Measurements from ENCODE around the gene TWIST2. TPM values are rescaled to one million over a fixed set of nuclear protein-coding genes. Genes with fewer than 3 reads are reported as not detected.

Gene TWIST2
- total RNA-seq, 2 donors from 2014 or later: 6.2 to 26.1 TPM

DNA sequence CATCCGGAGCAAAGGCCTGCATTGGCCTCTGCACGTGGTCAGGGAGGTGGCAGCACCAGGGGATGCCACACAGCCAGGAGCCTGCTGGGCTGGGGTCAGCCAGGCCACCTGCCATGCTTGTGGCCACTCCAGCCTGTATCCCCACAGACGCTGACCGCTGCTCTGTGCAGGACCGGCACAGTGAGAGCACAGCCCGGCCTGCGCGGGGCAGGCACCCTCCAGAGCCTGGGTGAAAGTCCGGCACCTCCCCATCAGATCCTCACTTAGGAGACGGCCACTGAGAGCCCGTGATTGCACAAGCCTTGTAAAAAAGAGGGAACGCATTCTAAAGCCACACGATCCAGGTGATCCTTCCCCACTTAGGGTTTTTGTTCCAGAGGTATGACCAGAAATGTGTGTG is 42.2 kb downstream of the TWIST2 start:
- H3K27me3 ChIP-seq: no peaks in the 10 kb centered on the region
- H3K4me3 ChIP-seq: no peak overlapping the region
- no peak overlapping the region for H3K27ac ChIP-seq
- DNase-seq (ENCODE audit: low spot score): no peak
- H3K9me3 ChIP-seq: no peaks in the 10 kb centered on the region
- TF ChIP-seq, protein P1, sequence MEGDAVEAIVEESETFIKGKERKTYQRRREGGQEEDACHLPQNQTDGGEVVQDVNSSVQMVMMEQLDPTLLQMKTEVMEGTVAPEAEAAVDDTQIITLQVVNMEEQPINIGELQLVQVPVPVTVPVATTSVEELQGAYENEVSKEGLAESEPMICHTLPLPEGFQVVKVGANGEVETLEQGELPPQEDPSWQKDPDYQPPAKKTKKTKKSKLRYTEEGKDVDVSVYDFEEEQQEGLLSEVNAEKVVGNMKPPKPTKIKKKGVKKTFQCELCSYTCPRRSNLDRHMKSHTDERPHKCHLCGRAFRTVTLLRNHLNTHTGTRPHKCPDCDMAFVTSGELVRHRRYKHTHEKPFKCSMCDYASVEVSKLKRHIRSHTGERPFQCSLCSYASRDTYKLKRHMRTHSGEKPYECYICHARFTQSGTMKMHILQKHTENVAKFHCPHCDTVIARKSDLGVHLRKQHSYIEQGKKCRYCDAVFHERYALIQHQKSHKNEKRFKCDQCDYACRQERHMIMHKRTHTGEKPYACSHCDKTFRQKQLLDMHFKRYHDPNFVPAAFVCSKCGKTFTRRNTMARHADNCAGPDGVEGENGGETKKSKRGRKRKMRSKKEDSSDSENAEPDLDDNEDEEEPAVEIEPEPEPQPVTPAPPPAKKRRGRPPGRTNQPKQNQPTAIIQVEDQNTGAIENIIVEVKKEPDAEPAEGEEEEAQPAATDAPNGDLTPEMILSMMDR (IDR thresholded peaks at IDR 0.05): no peak
- no peaks in the 10 kb centered on the region for H3K36me3 ChIP-seq
- peaks cover 0 to 10% of the 10 kb centered on the region in 2 donors for H3K4me1 ChIP-seq

DNA sequence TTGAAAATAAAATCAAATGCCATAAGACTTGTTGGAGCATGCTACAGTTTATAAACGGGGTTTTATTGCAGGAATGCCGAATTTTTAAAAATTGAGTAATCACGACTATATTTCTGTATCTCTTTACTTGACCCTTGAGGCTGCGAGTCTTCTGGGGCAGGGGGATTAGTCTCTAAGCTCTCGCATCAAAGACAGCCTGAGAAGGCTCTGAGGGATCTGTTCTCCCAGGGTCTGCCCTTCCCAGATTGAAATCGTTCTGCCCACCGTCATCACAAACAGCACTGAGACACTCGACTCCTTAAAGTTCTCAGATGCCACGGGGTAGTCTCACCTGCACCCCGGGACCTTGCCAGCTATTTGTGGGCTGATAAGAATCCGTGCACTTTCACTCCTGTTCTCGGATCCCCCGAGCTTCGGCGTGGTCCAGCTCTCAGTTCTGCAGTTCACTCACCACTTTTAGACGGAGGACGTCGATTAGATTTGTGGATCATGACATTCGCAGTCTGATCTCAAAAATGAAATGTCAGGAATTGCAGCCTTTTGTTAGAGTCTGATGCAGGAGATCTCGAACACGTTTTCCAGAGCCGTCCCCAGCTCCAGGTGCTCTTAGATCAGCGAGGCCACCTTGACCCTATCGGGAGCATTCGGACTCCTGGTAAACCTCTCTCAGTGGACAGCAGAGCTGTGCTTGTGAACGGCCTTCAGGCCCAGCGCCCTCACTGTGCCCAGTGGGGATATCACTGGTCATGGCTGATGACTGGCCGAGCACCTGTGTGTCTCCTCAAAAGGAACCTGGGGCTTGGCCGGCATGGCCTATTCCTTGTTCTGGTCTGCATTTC is 43.0 kb downstream of the TWIST2 start:
- Histone ChIP-seq H3K27me3 (no peaks in the 10 kb centered on the region), H3K9me3 (no peaks in the 10 kb centered on the region), H3K36me3 (no peaks in the 10 kb centered on the region), H3K27ac (no peak overlapping the region), H3K4me3 (no peak overlapping the region), H3K4me1 (peaks cover 0 to 16% of the 10 kb centered on the region in 2 donors)
- TF ChIP-seq, protein P1 (IDR thresholded peaks at IDR 0.05): no peak
- no peak for DNase-seq (ENCODE audit: low spot score)

DNA sequence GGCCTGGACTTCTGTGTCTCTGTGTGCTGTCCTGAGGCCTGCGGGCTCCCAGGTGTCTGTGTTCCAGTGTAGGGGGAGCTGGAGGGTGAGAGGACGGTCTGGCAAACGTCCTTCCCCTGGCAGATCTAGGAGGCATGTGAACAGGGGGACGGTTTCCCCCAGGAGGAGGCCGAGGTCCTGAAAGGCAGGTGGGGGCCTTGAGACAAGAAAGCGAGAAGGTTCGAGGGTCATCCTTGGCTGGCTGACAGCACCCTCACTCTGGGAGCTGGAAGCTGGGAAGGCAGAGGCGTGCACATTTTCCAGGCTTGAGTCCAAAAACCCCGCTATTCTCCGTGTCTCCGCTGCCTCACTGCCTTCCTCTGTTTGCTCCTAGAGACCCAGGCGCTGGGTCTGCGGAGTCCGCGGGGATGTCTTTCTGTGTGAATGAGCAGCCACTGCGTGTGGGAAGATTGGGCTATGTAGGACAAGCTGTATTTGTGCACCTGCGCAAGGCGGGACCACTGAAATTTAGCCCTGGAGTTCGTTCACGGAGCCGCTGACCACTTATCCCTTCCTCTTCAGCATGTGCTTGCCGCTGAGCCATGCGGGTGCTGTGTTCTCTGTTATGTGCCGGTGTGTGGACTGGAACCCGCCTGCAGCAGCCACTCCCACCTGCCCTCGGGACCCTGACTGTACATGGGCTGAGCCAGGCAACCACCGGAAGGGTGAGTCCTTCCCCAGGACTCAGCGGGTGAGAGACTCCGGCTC is 43.7 kb downstream of the TWIST2 start:
- Histone ChIP-seq H3K9me3 (no peaks in the 10 kb centered on the region), H3K4me3 (no peak overlapping the region), H3K4me1 (peaks cover 0 to 23% of the 10 kb centered on the region in 2 donors), H3K36me3 (no peaks in the 10 kb centered on the region), H3K27me3 (no peaks in the 10 kb centered on the region), H3K27ac (no peak overlapping the region)
- TF ChIP-seq, protein P1 (IDR thresholded peaks at IDR 0.05): no peak
- no peak for DNase-seq (ENCODE audit: low spot score)

DNA sequence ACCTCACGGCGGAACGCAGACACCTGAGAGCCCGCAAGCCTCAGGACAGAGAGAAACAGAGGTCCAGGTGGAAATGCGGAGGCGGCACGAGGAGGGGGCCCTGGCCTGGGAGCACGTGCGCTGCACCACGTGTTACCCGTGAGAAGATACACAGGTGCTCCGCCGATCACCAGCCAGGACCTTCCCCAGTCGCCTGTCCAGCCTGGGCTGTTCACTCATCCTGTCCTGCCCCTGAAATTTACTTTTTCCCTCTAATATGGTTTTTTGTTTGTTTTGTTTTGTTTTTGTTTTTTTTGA is 44.3 kb downstream of the TWIST2 start:
- Histone ChIP-seq H3K9me3 (no peaks in the 10 kb centered on the region), H3K27ac (no peak overlapping the region), H3K4me1 (peaks cover 0 to 24% of the 10 kb centered on the region in 2 donors), H3K4me3 (no peak overlapping the region), H3K36me3 (no peaks in the 10 kb centered on the region), H3K27me3 (no peaks in the 10 kb centered on the region)
- DNase-seq (ENCODE audit: low spot score): no peak
- TF ChIP-seq, protein P1 (IDR thresholded peaks at IDR 0.05): no peak

DNA sequence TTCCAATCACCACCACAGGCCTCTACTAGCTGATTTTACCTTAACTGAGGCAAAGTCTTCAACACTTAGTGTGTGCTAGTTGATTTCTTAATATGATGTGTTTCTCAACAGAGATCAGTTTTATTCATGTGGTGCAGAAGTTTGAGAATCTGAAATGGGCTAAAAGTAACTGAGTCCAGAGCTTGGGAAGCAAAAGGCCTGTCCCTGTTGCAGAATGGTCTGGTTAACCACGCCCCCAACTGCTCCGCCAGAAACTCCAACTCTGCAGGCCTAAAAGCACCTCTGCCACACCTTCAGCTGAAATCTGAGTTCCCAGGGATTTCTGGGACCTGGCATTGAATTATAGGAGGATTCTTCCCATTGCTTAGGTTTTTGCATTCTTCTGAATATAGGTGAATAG is 44.9 kb downstream of the TWIST2 start:
- DNase-seq (ENCODE audit: low spot score): no peak
- Histone ChIP-seq H3K4me1 (peaks cover 0 to 24% of the 10 kb centered on the region in 2 donors), H3K36me3 (no peaks in the 10 kb centered on the region), H3K4me3 (no peak overlapping the region), H3K27me3 (no peaks in the 10 kb centered on the region), H3K9me3 (no peaks in the 10 kb centered on the region), H3K27ac (no peak overlapping the region)
- TF ChIP-seq, protein P1 (IDR thresholded peaks at IDR 0.05): no peak

Data from right atrium auricular region (tissue), 2 donors.